ENCODE data around the gene ZNF837.

ZNF837 gene

GRCh38 chr19:58372311-58373133 lies 8.3 kb downstream of the ZNF837 start:
- no peak overlapping the region for H3K9ac ChIP-seq (ENCODE audit: low read depth, low read length, poor library complexity)
- H2BK15ac ChIP-seq (ENCODE audit: low read length): no peak overlapping the region
- peaks cover 1% of the 10 kb centered on the region for H3K79me1 ChIP-seq (ENCODE audit: low read depth, low read length)
- no CpG with 5 or more reads among the region's 15 CpGs for WGBS, 2 donors (ENCODE audit: extremely low coverage in 2 of 2, insufficient read length in 2 of 2, insufficient replicate concordance in 1 of 2)
- H3K18ac ChIP-seq (ENCODE audit: low read length): no peak overlapping the region
- H3K4me2 ChIP-seq (ENCODE audit: insufficient read depth, low read length, poor library complexity, severe bottlenecking): no peak overlapping the region
- DNase-seq (ENCODE audit: low spot score): no peak
- H3K27ac ChIP-seq (replicated peaks; ENCODE audit: low read length): no peak overlapping the region
- no peak overlapping the region for H3K4ac ChIP-seq (ENCODE audit: low read length)
- H3K4me3 ChIP-seq (ENCODE audit: low read length in 2 of 2): peak overlapping the region in 1 of 2 donors; percentile 23
- no peaks in the 10 kb centered on the region for H3K9me3 ChIP-seq (replicated peaks in 1 of 2; ENCODE audit: control insufficient read depth in 2 of 2, insufficient read depth in 1 of 2, low read depth in 1 of 2, low read length in 2 of 2)
- no peak overlapping the region for H2AFZ ChIP-seq (ENCODE audit: low read length)
- no peak overlapping the region for H3K23ac ChIP-seq (ENCODE audit: low read depth, low read length, poor library complexity)
- no peaks in the 10 kb centered on the region for H3K4me1 ChIP-seq (ENCODE audit: control insufficient read depth in 2 of 2, insufficient read depth in 1 of 2, low read depth in 1 of 2, low read length in 2 of 2)
- H2BK5ac ChIP-seq (ENCODE audit: low read length): peak overlapping the region; percentile 84
- no peak overlapping the region for H4K91ac ChIP-seq (ENCODE audit: low read depth, low read length, poor library complexity)
- H3K36me3 ChIP-seq (replicated peaks in 1 of 2; ENCODE audit: control insufficient read depth in 2 of 2, insufficient read depth in 2 of 2, low read length in 2 of 2): peaks cover 3 to 8% of the 10 kb centered on the region in 2 donors
- H2BK120ac ChIP-seq (ENCODE audit: low read depth, low read length): no peak overlapping the region
- no peak overlapping the region for H3K14ac ChIP-seq (ENCODE audit: low read length)
- no peak overlapping the region for H2BK12ac ChIP-seq (ENCODE audit: low read length)
- no peak overlapping the region for H4K8ac ChIP-seq (ENCODE audit: low read depth, low read length)
- no peak overlapping the region for H2AK5ac ChIP-seq (ENCODE audit: low read depth, low read length)
- H3K27me3 ChIP-seq (ENCODE audit: control insufficient read depth in 3 of 3, insufficient read depth in 3 of 3, low read depth in 1 of 3, low read length in 3 of 3): no peaks in the 10 kb centered on the region

GRCh38 chr19:58368561-58369360 lies 12.1 kb downstream of the ZNF837 start:
- DNase-seq (ENCODE audit: low spot score): no peak
- Histone ChIP-seq H3K79me1 (ENCODE audit: low read depth, low read length) (peaks cover 5% of the 10 kb centered on the region), H3K27ac (replicated peaks; ENCODE audit: low read length) (no peak overlapping the region), H2BK5ac (ENCODE audit: low read length) (no peak overlapping the region), H3K18ac (ENCODE audit: low read length) (no peak overlapping the region), H3K4me2 (ENCODE audit: insufficient read depth, low read length, poor library complexity, severe bottlenecking) (no peak overlapping the region), H3K4ac (ENCODE audit: low read length) (no peak overlapping the region), H2AFZ (ENCODE audit: low read length) (no peak overlapping the region), H3K14ac (ENCODE audit: low read length) (no peak overlapping the region), H3K9me3 (replicated peaks in 1 of 2; ENCODE audit: control insufficient read depth in 2 of 2, insufficient read depth in 1 of 2, low read depth in 1 of 2, low read length in 2 of 2) (no peaks in the 10 kb centered on the region), H3K4me3 (ENCODE audit: low read length in 2 of 2) (no peak overlapping the region), H3K4me1 (ENCODE audit: control insufficient read depth in 2 of 2, insufficient read depth in 1 of 2, low read depth in 1 of 2, low read length in 2 of 2) (no peaks in the 10 kb centered on the region), H2AK5ac (ENCODE audit: low read depth, low read length) (no peak overlapping the region), H3K36me3 (replicated peaks in 1 of 2; ENCODE audit: control insufficient read depth in 2 of 2, insufficient read depth in 2 of 2, low read length in 2 of 2) (peaks cover 8 to 17% of the 10 kb centered on the region in 2 donors), H2BK120ac (ENCODE audit: low read depth, low read length) (no peak overlapping the region), H3K27me3 (ENCODE audit: control insufficient read depth in 3 of 3, insufficient read depth in 3 of 3, low read depth in 1 of 3, low read length in 3 of 3) (no peaks in the 10 kb centered on the region), H4K8ac (ENCODE audit: low read depth, low read length) (no peak overlapping the region), H2BK12ac (ENCODE audit: low read length) (no peak overlapping the region), H4K91ac (ENCODE audit: low read depth, low read length, poor library complexity) (no peak overlapping the region), H3K23ac (ENCODE audit: low read depth, low read length, poor library complexity) (no peak overlapping the region), H3K9ac (ENCODE audit: low read depth, low read length, poor library complexity) (no peak overlapping the region), H2BK15ac (ENCODE audit: low read length) (no peak overlapping the region)
- no CpG with 5 or more reads among the region's 68 CpGs for WGBS, 2 donors (ENCODE audit: extremely low coverage in 2 of 2, insufficient read length in 2 of 2, insufficient replicate concordance in 1 of 2)

- no peak overlapping the region for H3K4me2 ChIP-seq (ENCODE audit: insufficient read depth, low read length, poor library complexity, severe bottlenecking)
- no peak overlapping the region for H2BK12ac ChIP-seq (ENCODE audit: low read length)
- no peak overlapping the region for H2AK5ac ChIP-seq (ENCODE audit: low read depth, low read length)
- peaks cover 8 to 17% of the 10 kb centered on the region in 2 donors for H3K36me3 ChIP-seq (replicated peaks in 1 of 2; ENCODE audit: control insufficient read depth in 2 of 2, insufficient read depth in 2 of 2, low read length in 2 of 2)
- no peaks in the 10 kb centered on the region for H3K9me3 ChIP-seq (replicated peaks in 1 of 2; ENCODE audit: control insufficient read depth in 2 of 2, insufficient read depth in 1 of 2, low read depth in 1 of 2, low read length in 2 of 2)
- no peaks in the 10 kb centered on the region for H3K27me3 ChIP-seq (ENCODE audit: control insufficient read depth in 3 of 3, insufficient read depth in 3 of 3, low read depth in 1 of 3, low read length in 3 of 3)
- H4K91ac ChIP-seq (ENCODE audit: low read depth, low read length, poor library complexity): no peak overlapping the region
- H3K23ac ChIP-seq (ENCODE audit: low read depth, low read length, poor library complexity): peak overlapping the region; percentile 31
- no CpG with 5 or more reads among the region's 106 CpGs for WGBS, 2 donors (ENCODE audit: extremely low coverage in 2 of 2, insufficient read length in 2 of 2, insufficient replicate concordance in 1 of 2)
- H3K14ac ChIP-seq (ENCODE audit: low read length): no peak overlapping the region
- no peak overlapping the region for H3K27ac ChIP-seq (replicated peaks; ENCODE audit: low read length)
- no peak overlapping the region for H4K8ac ChIP-seq (ENCODE audit: low read depth, low read length)
- no peak overlapping the region for H3K4me3 ChIP-seq (ENCODE audit: low read length in 2 of 2)
- no peak overlapping the region for H3K18ac ChIP-seq (ENCODE audit: low read length)
- H2BK120ac ChIP-seq (ENCODE audit: low read depth, low read length): no peak overlapping the region
- H2BK5ac ChIP-seq (ENCODE audit: low read length): no peak overlapping the region
- no peak overlapping the region for H3K9ac ChIP-seq (ENCODE audit: low read depth, low read length, poor library complexity)
- no peak overlapping the region for H2BK15ac ChIP-seq (ENCODE audit: low read length)
- no peaks in the 10 kb centered on the region for H3K4me1 ChIP-seq (ENCODE audit: control insufficient read depth in 2 of 2, insufficient read depth in 1 of 2, low read depth in 1 of 2, low read length in 2 of 2)
- no peak for DNase-seq (ENCODE audit: low spot score)
- peaks cover 5% of the 10 kb centered on the region for H3K79me1 ChIP-seq (ENCODE audit: low read depth, low read length)
- no peak overlapping the region for H3K4ac ChIP-seq (ENCODE audit: low read length)
- no peak overlapping the region for H2AFZ ChIP-seq (ENCODE audit: low read length)
Observed at GRCh38 chr19:58367698-58368454, 13.0 kb downstream of the ZNF837 start.

Measured in neuronal stem cell (in vitro differentiated cells).